ENCODE results near the gene RARRES1. TPM values are rescaled to one million over a fixed set of nuclear protein-coding genes. Genes with fewer than 3 reads are reported as not detected.
A peak's percentile ranks its signal among the peaks of the same experiment; 100 is the strongest.

Gene RARRES1, protein sequence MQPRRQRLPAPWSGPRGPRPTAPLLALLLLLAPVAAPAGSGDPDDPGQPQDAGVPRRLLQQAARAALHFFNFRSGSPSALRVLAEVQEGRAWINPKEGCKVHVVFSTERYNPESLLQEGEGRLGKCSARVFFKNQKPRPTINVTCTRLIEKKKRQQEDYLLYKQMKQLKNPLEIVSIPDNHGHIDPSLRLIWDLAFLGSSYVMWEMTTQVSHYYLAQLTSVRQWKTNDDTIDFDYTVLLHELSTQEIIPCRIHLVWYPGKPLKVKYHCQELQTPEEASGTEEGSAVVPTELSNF
- 3.3 TPM for polyA plus RNA-seq (ENCODE audit: insufficient read length)

DNA sequence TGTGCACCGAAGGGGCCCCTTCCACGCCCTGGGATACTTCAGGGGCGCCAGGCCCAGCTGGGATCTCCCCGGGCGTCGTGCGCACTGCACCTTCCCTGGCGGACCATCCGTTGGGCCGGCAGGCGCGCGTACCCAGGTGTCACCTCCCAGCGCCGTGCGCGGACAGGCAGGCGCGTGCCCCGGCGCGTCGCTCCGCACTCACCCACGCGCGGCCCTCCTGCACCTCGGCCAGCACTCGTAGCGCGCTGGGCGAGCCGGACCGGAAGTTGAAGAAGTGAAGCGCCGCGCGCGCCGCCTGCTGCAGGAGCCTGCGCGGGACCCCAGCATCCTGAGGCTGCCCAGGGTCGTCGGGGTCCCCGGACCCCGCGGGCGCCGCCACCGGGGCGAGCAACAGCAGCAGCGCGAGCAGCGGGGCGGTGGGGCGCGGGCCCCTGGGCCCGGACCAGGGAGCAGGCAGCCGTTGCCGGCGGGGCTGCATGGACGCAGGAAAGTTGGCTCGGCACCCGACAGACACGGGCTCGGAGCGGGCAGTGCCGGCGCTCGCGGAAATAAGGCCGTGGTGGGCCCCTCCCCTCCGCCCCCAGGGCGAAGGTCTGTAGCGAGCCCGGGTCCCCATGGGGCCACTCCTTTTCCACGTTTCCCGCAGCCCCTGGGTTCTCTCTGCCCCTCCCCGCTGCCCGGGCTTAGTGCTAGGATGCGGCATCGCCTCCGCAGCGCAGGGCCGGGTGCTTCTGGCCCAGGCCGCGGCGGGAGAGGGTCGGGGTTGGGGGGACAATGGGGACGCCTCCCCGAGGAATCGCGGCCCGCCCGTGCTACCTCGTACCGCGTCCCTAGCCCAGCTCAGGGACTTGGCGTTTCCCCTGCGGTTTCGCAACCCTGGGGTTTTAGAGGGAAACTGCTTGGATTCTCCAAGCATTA lies at the start of gene RARRES1:
TSS of gene RARRES1 (minus strand) at position 520 of the 918 bp plus-strand sequence. CDS start at position 478, 42 bp downstream.
- peak; percentile 76 for DNase-seq

DNA sequence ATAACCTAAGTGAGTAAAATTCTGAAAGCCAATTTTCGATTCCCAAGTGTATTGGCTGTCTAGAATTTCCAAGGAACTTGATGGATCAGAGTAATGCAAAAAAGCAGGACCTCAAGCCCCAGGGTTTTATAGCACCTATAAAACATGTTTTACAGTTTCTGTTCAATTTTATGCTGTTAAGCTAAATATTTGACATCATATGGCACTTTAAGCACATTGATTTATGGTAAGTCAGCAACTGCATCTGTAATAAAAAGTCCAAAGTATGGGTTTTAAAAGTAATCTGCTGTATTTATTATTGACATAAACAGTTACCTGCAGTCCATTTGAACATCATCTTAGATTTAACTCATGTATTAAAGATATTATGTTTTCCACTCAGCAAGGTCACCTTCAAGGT lies 49.6 kb upstream of the RARRES1 start:
- no peak for DNase-seq

DNA sequence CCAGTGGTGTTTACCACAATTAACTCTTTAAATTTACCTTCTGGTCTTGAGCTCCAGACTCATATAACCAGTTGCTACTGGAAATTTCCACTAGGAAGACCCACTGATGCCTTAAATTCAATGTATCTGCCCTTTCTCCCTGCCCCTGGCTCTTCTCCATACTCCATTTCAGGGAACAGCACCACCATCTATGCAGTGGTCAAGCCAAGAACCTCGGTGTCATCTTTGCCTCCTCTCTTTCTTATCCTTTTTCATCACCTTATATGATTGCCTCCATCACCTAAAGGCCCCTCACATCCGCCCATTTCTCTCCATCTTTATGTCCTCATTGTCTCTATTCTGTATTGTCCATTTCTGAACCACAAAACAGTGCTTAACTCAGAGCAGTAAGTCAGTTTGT lies 48.9 kb upstream of the RARRES1 start:
- DNase-seq, result no peak

DNA sequence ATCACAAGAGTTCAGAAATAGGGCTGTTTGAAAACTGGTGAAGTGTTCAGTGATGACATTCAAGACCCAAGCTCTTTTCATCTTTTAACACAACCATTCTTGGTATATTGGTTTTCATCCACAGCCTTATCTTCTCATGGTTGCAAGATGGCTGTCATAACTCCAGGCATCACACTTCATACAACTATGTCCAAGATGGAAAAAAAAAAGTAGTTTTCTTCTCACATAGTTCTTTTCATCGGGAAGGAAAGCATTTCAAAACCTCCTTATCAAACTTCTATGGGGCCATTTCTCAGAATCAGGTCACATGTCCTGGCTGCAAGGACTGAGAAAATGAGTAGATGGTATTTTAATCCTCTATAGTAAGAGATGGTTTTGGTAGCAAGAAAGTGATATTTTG lies 48.5 kb upstream of the RARRES1 start:
- DNase-seq, result no peak

DNA sequence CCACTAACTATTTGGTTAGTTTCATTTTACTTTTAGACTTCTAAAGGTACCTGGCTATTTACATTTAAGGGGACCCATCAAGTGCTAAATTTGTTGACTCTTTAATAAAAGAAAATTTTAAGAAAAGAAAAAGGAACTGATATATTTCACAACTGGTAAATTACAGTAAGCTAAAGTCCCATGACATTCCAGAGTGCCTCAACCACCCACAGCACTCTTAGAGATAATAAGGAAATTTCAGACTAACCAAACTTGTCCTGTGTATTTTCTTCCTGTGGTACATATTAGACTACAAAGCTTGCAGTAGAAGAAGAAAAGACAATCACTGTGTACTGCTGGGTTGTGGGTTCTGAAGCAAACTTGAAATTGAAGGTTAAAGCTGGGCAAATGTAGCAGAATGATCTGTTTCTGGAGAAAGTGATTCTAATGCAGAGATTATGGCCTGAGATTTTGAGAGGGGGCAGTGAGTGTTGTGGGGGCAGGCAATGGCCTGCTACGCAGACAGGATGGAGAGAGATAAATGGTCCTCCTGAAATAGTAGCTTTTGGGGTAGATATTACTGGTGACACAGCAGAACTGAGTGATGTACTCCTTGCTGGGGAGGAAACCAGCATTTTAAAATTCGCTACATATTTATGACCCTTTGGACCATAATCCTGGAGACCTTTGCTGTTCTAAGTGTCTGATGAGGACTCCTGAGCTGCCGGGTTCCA lies 45.1 kb upstream of the RARRES1 start:
- no peak for DNase-seq

DNA sequence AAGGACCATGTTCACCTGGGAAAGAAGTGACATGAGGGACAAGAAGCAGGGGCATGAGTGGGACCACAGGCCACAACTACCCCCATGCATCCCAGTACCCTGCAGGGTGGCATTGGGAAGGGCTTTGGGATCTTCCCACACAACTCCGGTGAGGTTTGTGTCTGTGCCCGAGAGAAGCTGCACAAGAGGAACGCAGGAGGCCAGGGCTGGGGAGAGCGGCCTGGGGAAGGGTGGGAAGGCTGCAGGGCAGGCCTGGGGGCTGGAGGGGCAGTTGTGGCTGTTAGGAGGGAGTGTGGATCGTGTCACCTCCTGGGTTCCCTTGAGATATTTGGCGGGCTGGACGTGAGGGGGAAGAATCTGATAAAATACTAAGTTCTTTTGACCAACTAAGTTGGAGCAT lies 44.3 kb upstream of the RARRES1 start:
- no peak for DNase-seq

DNA sequence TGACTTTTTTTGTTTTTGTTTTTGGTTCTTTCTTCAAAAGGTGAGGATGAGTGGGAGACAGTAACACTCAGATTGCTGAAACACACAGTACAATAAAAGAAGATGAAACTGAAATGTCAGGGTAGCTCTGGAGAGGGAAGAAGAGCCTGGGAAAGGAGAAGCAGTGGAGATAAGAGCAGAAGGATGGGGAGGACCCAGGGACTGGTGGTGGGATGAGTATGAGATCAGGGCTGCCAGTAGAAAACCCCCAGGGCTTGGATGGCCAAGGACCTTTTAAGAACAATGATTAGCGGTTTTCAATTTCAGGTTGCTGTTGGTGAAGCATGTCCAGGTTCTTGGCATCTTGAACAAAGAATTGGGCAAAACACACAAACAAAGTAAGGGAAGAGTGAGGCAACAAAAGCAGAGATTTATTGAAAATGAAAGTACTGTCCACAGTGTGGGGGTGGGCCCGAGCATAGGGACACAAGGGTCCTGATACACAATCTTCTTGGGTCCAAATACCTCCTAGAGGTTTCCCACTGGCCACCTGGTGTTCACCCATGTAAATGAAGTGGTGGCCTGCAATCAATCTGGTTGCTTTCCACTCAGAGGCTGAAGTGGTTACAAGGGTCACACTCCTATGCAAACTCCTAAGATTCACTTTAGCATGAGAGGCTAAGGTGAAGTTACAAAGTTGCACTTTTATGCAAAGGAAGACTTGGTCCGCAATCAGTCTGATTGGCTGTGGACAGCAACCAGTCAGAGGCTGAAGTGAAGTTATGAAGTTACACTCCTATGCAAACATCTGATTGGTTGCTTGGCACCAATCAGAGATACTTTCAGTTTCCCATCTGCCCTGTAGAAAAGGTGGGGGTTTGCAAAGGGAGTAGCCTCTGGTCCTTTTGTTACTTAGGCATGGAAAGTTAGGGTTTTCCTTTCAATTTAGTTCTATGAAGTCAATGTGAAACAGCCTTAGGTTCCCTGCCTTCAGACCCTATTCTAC lies 43.5 kb upstream of the RARRES1 start:
- DNase-seq, result no peak

DNA sequence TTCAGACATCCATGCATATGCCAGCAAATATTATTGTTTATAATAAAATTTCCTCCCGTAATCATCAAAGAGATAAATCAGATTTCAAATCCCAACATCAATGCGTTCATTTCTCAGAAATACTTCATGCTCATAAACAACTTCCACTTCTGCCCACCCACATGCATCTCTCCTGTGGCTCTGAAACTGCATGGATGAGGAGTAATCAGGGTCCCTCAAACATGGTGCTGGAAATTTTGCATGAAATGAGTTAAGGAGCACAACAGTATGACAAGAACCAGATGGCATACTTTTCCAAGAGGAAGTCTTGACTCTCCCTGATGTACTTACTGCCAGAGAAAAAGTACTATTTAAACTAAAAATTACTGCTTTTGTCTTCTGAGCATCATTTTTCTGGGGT lies 42.7 kb upstream of the RARRES1 start:
- no peak for DNase-seq

DNA sequence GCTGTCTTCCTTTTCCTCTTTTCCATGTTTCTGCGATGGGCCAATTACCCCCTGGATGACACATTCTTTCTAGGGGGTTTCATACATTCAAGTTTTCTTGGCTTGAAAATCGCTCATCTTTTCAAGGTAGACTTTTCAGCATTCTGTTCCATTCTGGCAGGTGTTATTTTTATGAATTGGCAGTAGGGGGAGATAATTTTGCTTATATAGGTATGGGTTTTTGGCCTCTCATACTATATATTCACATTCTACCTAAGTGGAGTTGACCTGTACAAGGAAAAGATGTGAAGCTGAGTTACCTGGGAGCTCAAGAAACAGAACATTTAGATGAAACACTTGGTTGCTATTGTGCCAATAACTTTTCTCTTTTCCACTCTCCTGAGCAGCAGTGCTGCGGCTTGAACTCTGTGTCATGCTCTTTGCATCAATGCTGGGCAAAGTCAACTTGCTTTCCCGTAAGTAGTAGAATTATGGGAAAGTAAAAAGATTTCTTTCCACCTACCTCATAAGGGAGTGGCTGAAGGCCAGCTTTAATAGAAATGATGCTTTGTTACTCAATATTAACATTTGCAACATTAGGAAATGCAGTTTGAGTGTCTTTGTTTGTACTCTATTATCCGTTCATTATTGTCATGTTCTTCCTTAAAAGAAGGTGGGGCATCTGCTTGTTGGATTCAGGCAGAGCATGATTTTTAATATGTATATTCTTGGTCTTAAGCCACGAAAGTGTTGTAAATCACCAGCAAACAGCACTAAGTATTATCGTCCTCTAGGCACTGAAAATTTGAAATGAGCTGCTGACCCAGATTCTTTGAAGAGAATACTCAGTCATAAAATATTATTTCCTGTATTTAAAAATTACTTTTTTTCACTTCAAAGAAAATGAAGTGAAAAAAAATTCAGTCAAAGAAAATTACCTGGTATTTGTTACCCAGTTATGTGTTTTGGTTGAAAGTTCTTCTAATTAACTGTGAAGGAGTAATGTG lies 41.9 kb upstream of the RARRES1 start:
- DNase-seq, result peak; percentile 61

DNA sequence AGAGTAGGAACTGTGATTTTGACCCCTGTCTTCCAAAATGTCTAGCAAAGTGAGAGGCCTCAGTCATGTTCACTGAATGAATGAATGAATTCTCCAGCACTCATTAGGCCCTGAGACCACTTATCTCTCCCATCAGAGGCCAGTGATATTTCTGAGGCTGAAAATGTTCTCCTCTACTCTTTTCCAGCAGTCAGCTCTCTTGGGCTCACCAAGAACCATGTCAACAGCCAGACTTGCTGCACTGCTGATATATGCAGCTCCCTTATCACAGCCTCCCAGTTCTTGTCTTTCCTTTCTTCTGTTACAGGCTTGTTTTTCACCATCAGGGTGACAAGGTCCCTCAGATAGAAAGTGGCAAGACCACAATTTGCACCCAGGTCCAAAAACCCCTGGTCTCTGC lies 40.9 kb upstream of the RARRES1 start:
- DNase-seq, result no peak

DNA sequence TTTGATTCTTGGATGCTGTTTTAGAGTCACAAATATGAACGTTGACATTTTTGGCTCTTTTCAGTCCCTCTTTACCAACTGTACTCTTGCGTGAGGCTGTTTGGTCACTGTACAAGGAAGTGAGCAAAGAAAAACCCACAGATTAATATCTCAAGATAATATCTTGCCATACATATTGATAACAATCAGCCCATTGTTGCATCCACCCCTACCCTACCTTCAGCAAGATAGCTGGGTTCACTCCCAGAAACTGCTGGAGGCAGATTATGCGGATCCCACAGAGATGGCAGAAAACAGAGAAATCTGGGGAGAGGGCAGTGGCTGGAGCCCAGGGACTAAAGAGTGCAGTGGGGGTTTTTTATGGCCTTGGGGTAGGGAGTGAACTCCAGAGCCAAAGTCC lies 39.7 kb upstream of the RARRES1 start:
- DNase-seq, result no peak

DNA sequence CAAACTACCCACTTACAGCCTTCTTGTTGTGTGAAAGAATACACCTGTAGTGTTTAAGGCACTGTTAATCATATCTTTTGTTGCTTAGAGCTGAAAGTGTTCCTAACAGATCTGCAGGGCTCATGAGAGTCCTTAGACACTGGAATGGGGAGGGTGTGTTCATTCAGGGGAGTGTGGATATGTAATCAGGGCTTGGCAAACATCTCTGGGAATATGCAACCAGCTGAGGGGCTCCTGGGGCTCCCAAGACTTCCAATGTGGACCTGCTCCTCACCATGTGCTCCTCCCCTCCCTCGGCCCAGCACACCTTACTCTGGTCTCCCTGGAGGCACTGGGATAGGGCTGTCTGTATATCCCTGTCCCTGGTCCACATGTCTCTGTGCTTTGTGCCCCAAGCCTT lies 39.3 kb upstream of the RARRES1 start:
- no peak for DNase-seq

DNA sequence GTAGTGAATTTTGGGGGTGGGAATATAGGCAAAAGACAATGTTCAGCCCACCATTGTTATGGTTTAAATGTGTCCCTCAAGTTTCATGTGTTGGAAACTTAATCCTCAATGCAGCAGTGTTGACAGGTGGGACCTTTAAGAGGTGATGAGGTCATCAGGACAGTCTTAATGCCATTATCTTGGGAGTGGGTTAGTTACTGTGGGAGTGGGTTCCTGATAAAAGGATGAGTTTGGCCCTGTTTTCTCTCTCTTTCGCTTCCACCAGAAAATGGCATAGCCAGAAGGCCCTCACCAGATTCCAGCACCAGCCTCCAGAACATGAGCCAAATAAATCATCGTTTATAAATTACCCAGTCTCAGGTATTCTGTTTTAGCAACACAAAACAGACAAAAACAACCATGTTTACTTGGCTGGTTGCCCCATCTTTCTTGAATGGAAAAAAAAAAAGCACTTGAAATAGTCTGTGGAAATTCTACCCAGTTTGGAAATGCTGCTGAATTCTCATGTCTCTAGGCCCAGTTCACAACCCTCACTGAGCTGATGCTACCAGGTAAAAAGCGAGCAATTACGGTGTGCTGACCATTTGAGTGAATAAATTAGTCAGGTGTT lies 38.6 kb upstream of the RARRES1 start:
- DNase-seq, result no peak

DNA sequence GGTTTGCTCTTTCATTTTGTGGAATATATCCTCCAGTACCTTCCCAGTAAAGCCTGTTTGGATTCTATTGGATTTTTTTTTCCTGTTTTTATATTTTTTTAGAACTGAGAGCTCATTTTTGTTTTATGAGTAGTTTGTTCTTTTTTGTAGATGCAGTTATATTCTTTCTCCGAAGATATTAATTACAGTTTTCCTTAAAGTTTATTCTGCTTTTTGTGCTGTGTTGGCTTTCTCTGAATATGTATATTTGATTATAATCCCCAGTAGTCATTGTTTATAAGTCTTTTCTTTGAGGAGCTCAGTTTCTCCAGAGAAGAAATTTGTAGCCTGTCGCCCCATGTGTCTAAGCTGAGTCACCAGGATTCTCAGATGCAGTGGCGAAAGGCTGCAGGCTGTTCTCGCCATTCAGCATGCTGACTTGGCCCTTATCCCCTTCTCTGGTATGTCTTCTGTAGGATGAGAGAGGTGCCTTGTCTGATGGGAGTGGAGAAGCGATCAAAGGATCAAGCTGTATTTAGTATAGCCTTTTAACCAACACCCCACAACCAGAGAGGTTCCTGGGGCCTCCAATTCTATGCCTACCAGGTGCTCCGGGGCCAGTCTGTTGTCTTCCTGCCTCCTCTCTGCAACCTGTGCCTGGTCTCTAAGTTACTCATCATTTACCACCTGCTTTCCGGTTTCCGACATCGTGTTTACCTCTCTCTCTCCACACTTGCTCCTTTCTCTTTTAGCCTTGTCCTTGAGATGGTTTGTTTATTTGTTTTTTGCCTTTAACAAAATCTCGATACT lies 37.9 kb upstream of the RARRES1 start:
- no peak for DNase-seq

DNA sequence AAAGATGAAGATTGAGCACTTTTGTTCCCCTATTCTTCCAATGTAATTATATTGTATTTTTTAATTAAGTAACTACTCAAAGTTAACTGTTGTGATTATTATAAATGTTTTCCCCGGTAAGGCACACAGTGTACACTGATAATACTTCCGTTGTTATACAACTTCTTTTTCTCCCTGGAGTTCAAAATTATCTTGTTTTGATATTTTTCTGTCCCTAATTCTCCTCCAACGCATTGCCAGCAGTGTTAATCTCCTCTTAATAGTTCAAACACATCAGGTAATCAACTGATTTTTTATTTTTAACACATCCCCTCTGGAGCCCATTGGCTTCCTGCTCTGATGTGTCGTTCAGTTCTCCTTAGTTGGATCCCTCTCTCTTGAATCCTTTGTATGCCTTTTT lies 37.3 kb upstream of the RARRES1 start:
- no peak for DNase-seq

DNA sequence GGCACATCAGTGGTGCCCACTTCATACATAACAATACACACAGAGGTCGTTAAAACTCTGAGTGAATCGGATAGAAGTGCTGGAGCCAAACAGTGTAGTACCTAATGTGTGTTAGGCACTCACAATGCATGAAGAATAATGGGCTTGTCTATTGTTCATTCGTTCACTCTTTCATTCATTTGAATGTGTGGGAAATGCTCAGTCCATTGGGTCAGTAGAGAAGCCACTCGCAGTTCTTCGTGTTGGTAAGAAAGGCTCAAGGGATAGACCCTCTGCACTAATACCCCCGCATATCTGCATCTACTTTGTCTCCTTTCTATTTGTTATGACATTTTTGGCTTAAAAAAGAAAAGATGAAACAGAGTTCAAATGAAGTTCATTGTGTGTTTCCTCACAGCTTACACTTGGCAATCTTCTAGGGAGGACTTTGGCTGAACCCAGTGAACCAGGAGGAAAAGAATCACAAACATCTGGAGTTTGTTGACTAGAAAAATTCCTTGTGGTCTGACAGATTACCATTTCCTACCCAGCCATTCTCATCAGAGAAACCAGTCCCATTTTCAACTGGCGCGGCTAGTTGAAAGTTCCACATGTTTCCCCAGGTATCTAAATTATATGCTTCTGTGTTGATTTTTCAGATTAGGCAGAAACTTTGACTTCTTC lies 36.8 kb upstream of the RARRES1 start:
- peak; percentile 87 for DNase-seq

DNA sequence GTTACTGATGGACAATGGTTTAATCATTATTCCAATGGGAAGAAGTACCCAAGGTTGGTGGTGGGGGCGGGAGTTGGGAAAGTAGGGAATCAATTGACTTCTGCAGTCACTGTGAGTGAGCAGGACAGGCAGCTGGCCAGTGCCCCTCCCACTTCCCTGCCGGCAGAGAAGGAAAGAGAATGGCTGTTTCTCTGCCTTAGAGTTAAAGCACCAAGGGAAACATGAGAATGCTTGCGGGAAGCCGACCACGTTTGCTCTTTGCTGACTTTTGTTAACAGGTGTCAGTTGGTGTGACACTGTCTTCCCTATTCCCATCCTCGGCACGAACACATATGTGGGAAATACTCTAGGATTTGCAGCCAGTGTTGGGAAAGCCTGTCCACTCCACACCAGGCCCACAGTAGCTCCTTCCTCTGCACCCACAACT lies 36.1 kb upstream of the RARRES1 start:
- DNase-seq, result peak; percentile 76

DNA sequence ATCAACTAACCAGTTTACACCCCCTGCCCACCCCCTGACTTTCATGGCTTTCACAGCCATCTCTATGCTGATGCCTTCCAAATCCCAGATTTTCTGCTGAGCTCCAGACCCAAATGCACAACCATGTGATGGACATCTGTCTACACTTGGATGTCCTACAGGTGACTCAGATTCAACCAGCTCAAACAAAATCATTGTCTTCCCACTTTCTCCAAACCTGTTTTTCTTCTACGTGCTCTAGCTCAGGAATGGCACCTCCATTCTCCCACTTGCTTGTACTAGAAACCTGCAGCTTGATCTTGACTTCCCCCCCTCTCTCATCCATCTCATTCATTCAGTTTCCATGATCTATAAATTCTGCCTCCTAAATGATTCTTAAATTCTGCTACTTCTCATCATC lies 34.1 kb upstream of the RARRES1 start:
- DNase-seq, result no peak

Measured in hindlimb muscle (tissue), 1 donor.